Naive B cell (primary cell): ENCODE results near the gene GNS. TPM values are rescaled to one million over a fixed set of nuclear protein-coding genes. Genes with fewer than 3 reads are reported as not detected.
A peak's percentile ranks its signal among the peaks of the same experiment; 100 is the strongest.
"Not testable (repeated sequence)": the region's sequence is repeated elsewhere in the genome, so short reads cannot be mapped to it uniquely, and the experiment has no call there.

Source experiments
- ATAC-seq, 2 donors: fragments of 150-1000 bp; cut with Tn5 transposase; 2 replicates each; pipeline ENCODE4 v1.10.0; 2021; ENCODE audit warnings: low read depth in 2 of 2, mild to moderate bottlenecking in 2 of 2, moderate library complexity in 2 of 2
- DNase-seq: peaks from one replicate; pipeline ENCODE4 v3.0.0; 2022
- H3K27ac Mint-ChIP-seq, 6 donors: one replicate each; pipeline ENCODE4 v1.8.0; 2020 to 2022; ENCODE audit warnings: mild to moderate bottlenecking in 6 of 6, mixed read lengths in 6 of 6, moderate library complexity in 5 of 6, inconsistent platforms in 2 of 6
- H3K27me3 Mint-ChIP-seq, 3 donors: one replicate each; pipeline ENCODE4 v1.8.0; 2021 to 2022; ENCODE audit warnings: mixed read lengths in 3 of 3, mild to moderate bottlenecking in 1 of 3
- H3K36me3 Mint-ChIP-seq, 2 donors: one replicate each; pipeline ENCODE4 v1.8.0; 2020 to 2022; ENCODE audit warnings: mixed read lengths in 2 of 2, inconsistent platforms in 1 of 2, mild to moderate bottlenecking in 1 of 2
- H3K4me1 Mint-ChIP-seq, 3 donors: one replicate each; pipeline ENCODE4 v1.8.0; 2020 to 2022; ENCODE audit warnings: mixed read lengths in 3 of 3, inconsistent platforms in 1 of 3, mild to moderate bottlenecking in 1 of 3, moderate library complexity in 1 of 3
- H3K4me3 Mint-ChIP-seq, 8 donors: one replicate each; pipeline ENCODE4 v1.8.0; 2020 to 2022; ENCODE audit warnings: mild to moderate bottlenecking in 8 of 8, mixed read lengths in 8 of 8, moderate library complexity in 8 of 8, inconsistent platforms in 2 of 8
- H3K9me3 Mint-ChIP-seq, 7 donors: one replicate each; pipeline ENCODE4 v1.8.0; 2020 to 2022; ENCODE audit warnings: mixed read lengths in 7 of 7, mild to moderate bottlenecking in 5 of 7, inconsistent platforms in 2 of 7, moderate library complexity in 1 of 7
- polyA plus RNA-seq, 6 donors: library from polyadenylated mRNA; unstranded; fragments of 300-500 nt; fragmentation: Illumina TruSeq; gene quantifications; one replicate each; pipeline ENCODE4 v1.2.3, GENCODE V29; 2021; ENCODE audit warnings: low read depth in 6 of 6

Gene GNS
- 10 to 100 TPM; 22.9 to 41.5 (median 27.7) TPM for polyA plus RNA-seq

- DNase-seq: peak; percentile 91
- Mint-ChIP-seq H3K27ac (peak within 1 kb of the TSS; percentile 89 to 97 (median 93)), H3K4me3 (peak within 1 kb of the TSS; percentile 93 to 99 (median 98)), H3K9me3 (no peaks in the 10 kb centered on the region), H3K36me3 (peaks cover 0 to 4% of the 10 kb centered on the region in 2 donors), H3K27me3 (no peaks in the 10 kb centered on the region), H3K4me1 (peaks cover 28 to 43% (median 33%) of the 10 kb centered on the region in 3 donors)
- peak; percentile 91 to 94 for ATAC-seq
Measured at GRCh38 chr12:64759035-64759894, at the start of gene GNS. Gene GNS (minus strand): TSS chr12:64759406. CDS start chr12:64759276, 130 bp downstream.

- Mint-ChIP-seq H3K9me3 (no peaks in the 10 kb centered on the region), H3K27me3 (peaks cover 27 to 49% (median 36%) of the 10 kb centered on the region in 3 donors), H3K27ac (peak overlapping the region in 1 of 6 donors; percentile 29), H3K4me1 (peaks cover 0 to 4% (median 0%) of the 10 kb centered on the region in 3 donors), H3K4me3 (no peak overlapping the region), H3K36me3 (peaks cover 0 to 8% of the 10 kb centered on the region in 2 donors)
- DNase-seq (no peak), ATAC-seq (no peak)
Measured at GRCh38 chr12:64808110-64808509, 48.9 kb upstream of the GNS start.

GRCh38 chr12:64806593-64807460 is 47.6 kb upstream of the GNS start:
- peak overlapping the region in 1 of 6 donors; percentile 0 for H3K27ac Mint-ChIP-seq
- no peaks in the 10 kb centered on the region for H3K9me3 Mint-ChIP-seq
- DNase-seq: no peak
- ATAC-seq: no peak
- no peak overlapping the region for H3K4me3 Mint-ChIP-seq
- peaks cover 0 to 4% (median 0%) of the 10 kb centered on the region in 3 donors for H3K4me1 Mint-ChIP-seq
- H3K36me3 Mint-ChIP-seq: peaks cover 0 to 8% of the 10 kb centered on the region in 2 donors
- peaks cover 27 to 49% (median 40%) of the 10 kb centered on the region in 3 donors for H3K27me3 Mint-ChIP-seq

- DNase-seq: no peak
- H3K27me3 Mint-ChIP-seq: peaks cover 29 to 50% (median 35%) of the 10 kb centered on the region in 3 donors
- no peak overlapping the region for H3K27ac Mint-ChIP-seq
- H3K4me3 Mint-ChIP-seq: no peak overlapping the region
- H3K9me3 Mint-ChIP-seq: no peaks in the 10 kb centered on the region
- no peak for ATAC-seq
- peaks cover 0 to 4% (median 0%) of the 10 kb centered on the region in 3 donors for H3K4me1 Mint-ChIP-seq
- H3K36me3 Mint-ChIP-seq: peaks cover 0 to 8% of the 10 kb centered on the region in 2 donors
Measured at GRCh38 chr12:64806173-64806572, 47.0 kb upstream of the GNS start.

- H3K4me3 Mint-ChIP-seq: peak overlapping the region in 1 of 8 donors; percentile 64
- H3K4me1 Mint-ChIP-seq, H3K36me3 Mint-ChIP-seq, H3K9me3 Mint-ChIP-seq, H3K27ac Mint-ChIP-seq: not testable (repeated sequence)
- ATAC-seq (peak in 1 of 2 donors; percentile 61), DNase-seq (peak; percentile 27)
- peaks cover 28 to 49% (median 46%) of the 10 kb centered on the region in 3 donors for H3K27me3 Mint-ChIP-seq
Measured at GRCh38 chr12:64802180-64802775, 43.1 kb upstream of the GNS start.

GRCh38 chr12:64801381-64801780 is 42.2 kb upstream of the GNS start:
- H3K4me1 Mint-ChIP-seq: peaks cover 0 to 3% (median 0%) of the 10 kb centered on the region in 3 donors
- H3K27ac Mint-ChIP-seq: no peak overlapping the region
- no peak for DNase-seq
- no peak for ATAC-seq
- H3K9me3 Mint-ChIP-seq: no peaks in the 10 kb centered on the region
- peaks cover 25 to 40% (median 39%) of the 10 kb centered on the region in 3 donors for H3K27me3 Mint-ChIP-seq
- H3K36me3 Mint-ChIP-seq: no peaks in the 10 kb centered on the region
- H3K4me3 Mint-ChIP-seq: no peak overlapping the region

- Mint-ChIP-seq H3K4me1 (peaks cover 0 to 3% (median 0%) of the 10 kb centered on the region in 3 donors), H3K36me3 (no peaks in the 10 kb centered on the region), H3K9me3 (no peaks in the 10 kb centered on the region), H3K27me3 (peaks cover 24 to 36% (median 35%) of the 10 kb centered on the region in 3 donors), H3K4me3 (no peak overlapping the region), H3K27ac (no peak overlapping the region)
- ATAC-seq (no peak), DNase-seq (no peak)
Measured at GRCh38 chr12:64800640-64801039, 41.4 kb upstream of the GNS start.

- Mint-ChIP-seq H3K27ac (no peak overlapping the region), H3K4me3 (no peak overlapping the region), H3K36me3 (no peaks in the 10 kb centered on the region), H3K4me1 (peaks cover 0 to 3% (median 0%) of the 10 kb centered on the region in 3 donors), H3K27me3 (peaks cover 19 to 49% (median 48%) of the 10 kb centered on the region in 3 donors), H3K9me3 (no peaks in the 10 kb centered on the region)
- ATAC-seq (no peak), DNase-seq (no peak)
Measured at GRCh38 chr12:64798165-64798564, 39.0 kb upstream of the GNS start.

- H3K9me3 Mint-ChIP-seq: peaks cover 0 to 1% (median 0%) of the 10 kb centered on the region in 7 donors
- ATAC-seq (no peak), DNase-seq (no peak)
- peaks cover 18 to 49% (median 48%) of the 10 kb centered on the region in 3 donors for H3K27me3 Mint-ChIP-seq
- no peak overlapping the region for H3K27ac Mint-ChIP-seq
- H3K36me3 Mint-ChIP-seq: no peaks in the 10 kb centered on the region
- no peak overlapping the region for H3K4me3 Mint-ChIP-seq
- H3K4me1 Mint-ChIP-seq: peaks cover 0 to 3% (median 0%) of the 10 kb centered on the region in 3 donors
Measured at GRCh38 chr12:64797156-64797555, 38.0 kb upstream of the GNS start.

GRCh38 chr12:64796205-64796845 is 37.1 kb upstream of the GNS start:
- ATAC-seq (peak; percentile 85 to 96), DNase-seq (peak; percentile 63)
- H3K27ac Mint-ChIP-seq: no peak overlapping the region
- H3K9me3 Mint-ChIP-seq: peaks cover 0 to 3% (median 0%) of the 10 kb centered on the region in 7 donors
- H3K4me3 Mint-ChIP-seq: no peak overlapping the region
- H3K36me3 Mint-ChIP-seq: no peaks in the 10 kb centered on the region
- peaks cover 15 to 49% (median 45%) of the 10 kb centered on the region in 3 donors for H3K27me3 Mint-ChIP-seq
- peaks cover 0 to 3% (median 0%) of the 10 kb centered on the region in 3 donors for H3K4me1 Mint-ChIP-seq

GRCh38 chr12:64794305-64794704 is 35.1 kb upstream of the GNS start:
- Mint-ChIP-seq H3K4me3 (no peak overlapping the region), H3K9me3 (peaks cover 0 to 3% (median 0%) of the 10 kb centered on the region in 7 donors), H3K36me3 (no peaks in the 10 kb centered on the region), H3K27me3 (peaks cover 5 to 28% (median 25%) of the 10 kb centered on the region in 3 donors), H3K4me1 (no peaks in the 10 kb centered on the region), H3K27ac (peak overlapping the region in 1 of 6 donors; percentile 28)
- ATAC-seq (no peak), DNase-seq (no peak)

- Mint-ChIP-seq H3K36me3 (no peaks in the 10 kb centered on the region), H3K4me3 (no peak overlapping the region), H3K4me1 (no peaks in the 10 kb centered on the region), H3K27me3 (peaks cover 5 to 23% (median 21%) of the 10 kb centered on the region in 3 donors), H3K27ac (no peak overlapping the region), H3K9me3 (peaks cover 0 to 3% (median 0%) of the 10 kb centered on the region in 7 donors)
- no peak for DNase-seq
- ATAC-seq: no peak
Measured at GRCh38 chr12:64793610-64794009, 34.4 kb upstream of the GNS start.
